GM12878 (cell line): ENCODE data around the gene PCDHGC3. TPM values are rescaled to one million over a fixed set of nuclear protein-coding genes. Genes with fewer than 3 reads are reported as not detected.
"Not testable (repeated sequence)": the region's sequence is repeated elsewhere in the genome, so short reads cannot be mapped to it uniquely, and the experiment has no call there.

Source experiments
- ATAC-seq: fragments of 200-7000 bp; cut with Tn5 transposase; 3 replicates; pipeline ENCODE4 v1.9.1; 2020; ENCODE audit warnings: mild to moderate bottlenecking, moderate library complexity
- BruUV-seq: library from RNA; stranded (reverse); fragments of 400-500 nt; replicated peaks from 2 replicates; lab custom pipeline; 2021; lab: Mats Ljungman, UMichigan
- CTCF ChIA-PET: fragments of 300-600 bp; sonication (Branson Sonifier 250); formaldehyde crosslinking; extraction: SDS; loops from one replicate; lab custom pipeline; 2021; ENCODE audit warnings: inconsistent platforms; lab: Yijun Ruan, JAX
- POLR2A ChIA-PET: fragments of 350-600 bp; formaldehyde crosslinking; extraction: SDS; loops from one replicate; lab custom pipeline; 2021; ENCODE audit warnings: inconsistent platforms; lab: Charles Lee
- RAD21 ChIA-PET: fragments of 300-600 bp; sonication (Branson Sonifier 250); formaldehyde crosslinking; loops from one replicate; lab custom pipeline; 2023; ENCODE audit warnings: antibody characterized with exemption; ENCODE audit not compliant: unreplicated experiment; lab: Charles Lee
- SMC1A ChIA-PET: fragments of 300-600 bp; sonication (Branson Sonifier 250); formaldehyde crosslinking; loops from one replicate; lab custom pipeline; 2023; ENCODE audit not compliant: unreplicated experiment, uncharacterized antibody; lab: Charles Lee
- DNase-seq: peaks from one replicate; pipeline ENCODE4 v3.0.0-alpha.2; 2011; ENCODE audit warnings: low read depth, low spot score
- FAIRE-seq: peaks from 3 replicates; lab custom pipeline; 2011; peaks lifted over from hg19 to GRCh38; lab: Jason Lieb, UNC
- H2AFZ ChIP-seq: 2 replicates; pipeline ENCODE4 v1.6.0; 2011; ENCODE audit warnings: low read depth, low read length, control low read depth; ENCODE audit not compliant: control insufficient read depth
- H3K27ac ChIP-seq: 2 replicates; pipeline ENCODE4 v1.5.1; 2011; ENCODE audit warnings: control low read depth; ENCODE audit not compliant: control insufficient read depth, insufficient read depth
- H3K27me3 ChIP-seq, 2 experiments: replicated peaks in 1 of 2; 2 replicates each; pipeline versions ENCODE4 v1.6.0 to v1.6.1; 2011; ENCODE audit warnings: low read length in 1 of 2; ENCODE audit not compliant: control insufficient read depth in 2 of 2, insufficient read depth in 2 of 2
- H3K36me3 ChIP-seq, 2 experiments: 2 replicates each; pipeline ENCODE4 v1.5.1; 2011; ENCODE audit warnings: low read length in 1 of 2; ENCODE audit not compliant: control insufficient read depth in 2 of 2, insufficient read depth in 2 of 2
- H3K4me1 ChIP-seq: 2 replicates; pipeline ENCODE4 v1.6.1; 2011; ENCODE audit warnings: mild to moderate bottlenecking, low read length, moderate library complexity, mixed read lengths; ENCODE audit not compliant: control insufficient read depth, insufficient read depth
- H3K4me2 ChIP-seq: 2 replicates; pipeline ENCODE4 v1.6.0; 2011; ENCODE audit warnings: control low read depth; ENCODE audit not compliant: control insufficient read depth, insufficient read depth
- H3K4me3 ChIP-seq: fragments of 200-600 bp; sonication (generic); 2 replicates; pipeline ENCODE4 v1.5.1; 2016
- H3K79me2 ChIP-seq: 2 replicates; pipeline ENCODE4 v1.6.0; 2011; ENCODE audit warnings: low read length; ENCODE audit not compliant: control insufficient read depth, insufficient read depth
- H3K9ac ChIP-seq: 2 replicates; pipeline ENCODE4 v1.8.0; 2011; ENCODE audit warnings: low read length, control low read depth, mixed read lengths; ENCODE audit not compliant: control insufficient read depth, insufficient read depth
- H3K9me3 ChIP-seq: replicated peaks from 3 replicates; pipeline ENCODE4 v1.5.1; 2011; ENCODE audit warnings: mild to moderate bottlenecking, low read length; ENCODE audit not compliant: control insufficient read depth, insufficient read depth
- H4K20me1 ChIP-seq: 2 replicates; pipeline ENCODE4 v1.6.0; 2011; ENCODE audit not compliant: control insufficient read depth, insufficient read depth
- BCL3 ChIP-seq: IDR thresholded peaks from 2 replicates; pipeline ENCODE4 v1.6.1; 2011; ENCODE audit warnings: borderline replicate concordance, low read depth, mild to moderate bottlenecking, moderate library complexity, low read length; ENCODE audit not compliant: insufficient read depth, poor library complexity, severe bottlenecking
- POLR2AphosphoS5 ChIP-seq: IDR thresholded peaks from 2 replicates; pipeline ENCODE4 v1.6.1; 2011; ENCODE audit warnings: mild to moderate bottlenecking, low read length, inconsistent platforms
- ZNF687 ChIP-seq: fragments of 450-650 bp; IDR thresholded peaks from 2 replicates; pipeline ENCODE4 v1.6.1; 2017; ENCODE audit warnings: mild to moderate bottlenecking, moderate library complexity
- WGBS: methylation state at CpG from one replicate; pipeline ENCODE4 v1.1.6; 2016; ENCODE audit warnings: low lambda C conversion rate; ENCODE audit not compliant: insufficient replicate concordance, insufficient coverage; ENCODE audit errors: missing lambda C conversion rate; 5-methylcytosine and 5-hydroxymethylcytosine counted together
- in situ Hi-C: fragments of 300-500 bp; cut with MboI; formaldehyde crosslinking; loops from 9 replicates; pipeline ENCODE4 v1.14.3; 2018; ENCODE audit warnings: mixed read lengths
- intact Hi-C: fragments of 100-400 bp; cut with micrococcal nuclease; formaldehyde crosslinking; loops from one replicate; pipeline ENCODE4 v1.14.2; 2022; ENCODE audit not compliant: unreplicated experiment
- polyA plus RNA-seq, 11 experiments: library from polyadenylated mRNA; depleted of rRNA in 4 of 11; unstranded in 6 of 11; stranded (reverse) in 5 of 11; fragments of >200 nt; fragmentation: Nextera tagmentation in 4 of 11; fragmentation: Illumina TruSeq in 1 of 11; extraction: Ambion mirVana in 4 of 11; extraction: Trizol in 1 of 11; gene quantifications; 1 replicate in 1 of 11; 2 replicates in 10 of 11; pipeline versions ENCODE4 v1.2.1 to v1.2.3, GENCODE V29; 2011 to 2016; ENCODE audit warnings: inconsistent platforms in 2 of 11, missing spikeins in 2 of 11, low read depth in 1 of 11
- total RNA-seq, 4 experiments: library from RNA; depleted of rRNA in 3 of 4; stranded (reverse); fragments of >200 nt in 3 of 4; fragmentation: Illumina TruSeq in 1 of 4; extraction: Trizol in 1 of 4; gene quantifications; 2 replicates each; pipeline versions ENCODE4 v1.2.1 to v1.2.3, GENCODE V29; 2013 to 2021
- TF ChIP-seq, protein P1 (sequence below): fragments of 450-650 bp; IDR thresholded peaks from 2 replicates; pipeline ENCODE4 v1.6.1; 2017; ENCODE audit warnings: low read depth, mild to moderate bottlenecking, moderate library complexity

The PCDHGC3 gene
- total and polyA plus RNA-seq, 10 of the 15 experiments (the other 5 are each of a cell fraction or from before 2014, with no cell fraction given), result 0.53 to 22.1 (median 12.0) TPM

GRCh38 chr5:141431286-141431685 is 44.5 kb upstream of the PCDHGC3 start (continued):
- TF ChIP-seq BCL3, result no peak
- TF ChIP-seq, protein P1, sequence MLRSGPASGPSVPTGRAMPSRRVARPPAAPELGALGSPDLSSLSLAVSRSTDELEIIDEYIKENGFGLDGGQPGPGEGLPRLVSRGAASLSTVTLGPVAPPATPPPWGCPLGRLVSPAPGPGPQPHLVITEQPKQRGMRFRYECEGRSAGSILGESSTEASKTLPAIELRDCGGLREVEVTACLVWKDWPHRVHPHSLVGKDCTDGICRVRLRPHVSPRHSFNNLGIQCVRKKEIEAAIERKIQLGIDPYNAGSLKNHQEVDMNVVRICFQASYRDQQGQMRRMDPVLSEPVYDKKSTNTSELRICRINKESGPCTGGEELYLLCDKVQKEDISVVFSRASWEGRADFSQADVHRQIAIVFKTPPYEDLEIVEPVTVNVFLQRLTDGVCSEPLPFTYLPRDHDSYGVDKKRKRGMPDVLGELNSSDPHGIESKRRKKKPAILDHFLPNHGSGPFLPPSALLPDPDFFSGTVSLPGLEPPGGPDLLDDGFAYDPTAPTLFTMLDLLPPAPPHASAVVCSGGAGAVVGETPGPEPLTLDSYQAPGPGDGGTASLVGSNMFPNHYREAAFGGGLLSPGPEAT, result no peak
- TF ChIP-seq ZNF687, result no peak
- no peak for TF ChIP-seq POLR2AphosphoS5

DNA sequence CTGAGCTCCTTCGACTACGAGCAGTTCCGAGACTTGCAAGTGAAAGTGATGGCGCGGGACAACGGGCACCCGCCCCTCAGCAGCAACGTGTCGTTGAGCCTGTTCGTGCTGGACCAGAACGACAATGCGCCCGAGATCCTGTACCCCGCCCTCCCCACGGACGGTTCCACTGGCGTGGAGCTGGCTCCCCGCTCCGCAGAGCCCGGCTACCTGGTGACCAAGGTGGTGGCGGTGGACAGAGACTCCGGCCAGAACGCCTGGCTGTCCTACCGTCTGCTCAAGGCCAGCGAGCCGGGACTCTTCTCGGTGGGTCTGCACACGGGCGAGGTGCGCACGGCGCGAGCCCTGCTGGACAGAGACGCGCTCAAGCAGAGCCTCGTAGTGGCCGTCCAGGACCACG is 43.5 kb upstream of the PCDHGC3 start:
- H2AFZ ChIP-seq, H3K4me1 ChIP-seq, H3K9ac ChIP-seq, ATAC-seq, H3K27ac ChIP-seq, in situ Hi-C loops, H3K79me2 ChIP-seq, BruUV-seq, RAD21 ChIA-PET, FAIRE-seq, H3K4me2 ChIP-seq, POLR2A ChIA-PET, intact Hi-C loops, DNase-seq, H3K36me3 ChIP-seq, H3K4me3 ChIP-seq, H3K27me3 ChIP-seq, H4K20me1 ChIP-seq: not testable (repeated sequence)
- ChIA-PET SMC1A (interaction anchor here (0.6 kb wide), 1 partner anchor 92 kb away, joined by 3 read pairs; no protein-coding TSS in a partner anchor), CTCF (interaction anchor here (2.6 to 2.9 kb wide), 2 partner anchors 11 to 131 kb away, joined by 36 to 46 read pairs; partner anchors contain the start of gene PCDHGA11)
- peaks cover 16% of the 10 kb centered on the region; the same call in 2 of the 3 replicates for H3K9me3 ChIP-seq
- 99% methylated on average over 16 of the region's 38 CpGs for WGBS

- intact Hi-C loops, result not testable (repeated sequence)
These were observed 43.0 kb upstream of the PCDHGC3 start for GRCh38 chr5:141432726-141433125.

More at GRCh38 chr5:141432726-141433125, 43.0 kb upstream of the PCDHGC3 start:
- H3K4me2 ChIP-seq, H3K4me3 ChIP-seq, H3K27me3 ChIP-seq, H2AFZ ChIP-seq, H3K4me1 ChIP-seq, H4K20me1 ChIP-seq, DNase-seq, ATAC-seq, RAD21 ChIA-PET, in situ Hi-C loops, H3K79me2 ChIP-seq, H3K9ac ChIP-seq, POLR2A ChIA-PET, CTCF ChIA-PET, H3K27ac ChIP-seq, SMC1A ChIA-PET, FAIRE-seq, BruUV-seq, H3K36me3 ChIP-seq: not testable (repeated sequence)
- H3K9me3 ChIP-seq, result peaks cover 13% of the 10 kb centered on the region; the same call in 2 of the 3 replicates
- WGBS, result 80% methylated on average over 22 of the region's 29 CpGs
